T-helper 2 cell (primary cell): ENCODE data around the gene ZNF208.
"Not testable (repeated sequence)": the region's sequence is repeated elsewhere in the genome, so short reads cannot be mapped to it uniquely, and the experiment has no call there.

Experiments used
- DNase-seq, 5 experiments: peaks; one replicate each; pipeline versions ENCODE4 v3.0.0 to v3.0.0-alpha.2; 2012 to 2022
- total RNA-seq, 2 donors: gene quantifications; one replicate each; lab custom pipeline; 2026; lab: John Stamatoyannopoulos, UW

The ZNF208 gene
- total RNA-seq: 4.7 to 10.0 reads per million in 2 donors

DNA sequence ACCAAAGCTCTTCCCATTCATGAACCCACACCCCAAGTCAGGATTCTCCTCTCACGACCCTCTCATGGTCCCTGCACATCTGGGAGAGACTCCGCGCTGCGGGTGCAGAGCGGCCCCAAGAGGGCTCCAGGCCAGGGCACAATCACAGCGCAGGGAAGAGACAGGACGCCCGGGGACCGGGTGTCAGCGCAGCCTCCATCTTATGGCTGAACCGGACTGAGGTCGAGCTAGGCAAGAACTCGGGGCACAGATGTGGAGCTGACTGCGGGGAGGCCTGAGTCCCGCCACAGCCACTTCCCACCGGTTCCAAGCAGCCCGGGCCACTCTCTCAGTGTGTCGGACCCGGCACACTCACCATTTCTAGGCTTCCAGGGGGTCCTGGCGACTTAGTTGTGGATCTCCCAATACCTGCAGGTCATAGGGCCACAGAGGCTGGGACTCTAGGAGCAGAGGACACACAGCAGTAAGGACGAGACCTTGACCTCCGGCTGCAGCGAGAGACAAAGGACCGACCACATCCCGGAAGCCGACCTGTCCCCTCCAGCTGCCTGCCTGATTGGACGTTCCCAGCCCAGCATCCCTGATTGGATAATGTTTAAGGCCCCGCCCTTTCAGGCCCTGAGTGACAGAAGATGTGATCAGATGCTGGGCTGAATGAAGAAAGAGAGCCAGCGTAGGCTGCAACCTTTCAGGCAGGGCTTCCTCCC lies at the start of gene ZNF208:
ZNF208 (minus strand) TSS at position 507 of the 707 bp plus-strand sequence; CDS start at position 358, 149 bp downstream.
- DNase-seq: peak in 2 of 5 experiments; percentile 12 to 29

DNA sequence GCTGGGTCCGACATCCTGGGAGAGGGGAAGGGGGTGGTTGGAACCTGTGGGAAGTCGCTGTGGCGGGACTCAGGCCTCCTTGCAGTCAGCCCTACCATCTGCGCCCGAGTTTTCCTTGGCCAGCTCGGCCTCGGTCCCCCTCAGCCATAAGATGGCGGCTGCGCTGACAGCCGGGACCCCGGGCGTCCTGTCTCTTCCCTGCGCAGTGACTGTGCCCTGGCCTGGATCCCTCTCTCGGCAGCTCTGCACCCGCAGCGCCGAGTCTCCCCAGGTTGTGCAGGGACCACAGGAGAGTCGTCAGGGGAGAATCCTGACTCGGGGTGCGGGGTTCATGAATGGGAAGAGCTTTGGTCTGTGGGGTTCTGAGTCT lies 41.9 kb upstream of the ZNF208 start:
- DNase-seq: peak in 3 of 5 experiments; percentile 1 to 45 (median 5)

DNA sequence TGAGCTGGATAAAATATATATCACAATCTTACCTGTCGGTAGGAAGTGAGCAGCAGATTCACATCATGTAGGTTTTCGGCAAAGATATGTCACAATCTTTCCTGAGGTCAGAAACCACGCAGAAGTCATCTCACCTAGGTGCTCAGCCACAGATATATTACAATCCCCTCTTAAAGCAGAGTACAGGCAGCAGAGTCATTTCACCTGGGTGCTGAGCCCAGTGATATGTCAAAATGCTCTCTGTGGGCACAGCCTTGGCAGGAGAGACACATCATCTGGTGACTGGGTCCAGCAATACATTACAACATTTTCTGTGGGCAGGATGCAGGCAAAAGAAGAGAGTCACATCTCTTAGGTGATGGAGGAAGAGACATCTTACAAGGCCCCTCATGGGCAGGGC lies 30.4 kb upstream of the ZNF208 start:
- DNase-seq: not testable (repeated sequence)

DNA sequence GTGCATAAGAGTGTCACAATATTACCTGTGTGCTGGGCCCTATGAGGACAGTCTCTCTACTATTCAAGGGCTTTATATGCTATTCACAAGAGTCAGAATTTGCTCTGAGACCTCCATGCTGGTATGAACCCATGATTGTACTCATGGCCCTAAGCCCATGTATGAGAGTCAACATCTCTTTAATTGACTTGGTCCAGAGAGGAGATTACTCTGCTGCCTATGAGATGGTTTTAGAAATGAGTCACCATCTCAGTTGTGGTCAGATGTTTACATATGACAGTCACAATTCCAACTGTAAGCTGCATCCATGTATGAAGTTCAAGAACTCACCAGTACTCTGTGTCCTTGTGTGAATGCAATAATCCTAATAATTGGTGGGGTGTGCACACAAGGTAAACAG lies 19.9 kb upstream of the ZNF208 start:
- DNase-seq: peak in 1 of 5 experiments; percentile 19

DNA sequence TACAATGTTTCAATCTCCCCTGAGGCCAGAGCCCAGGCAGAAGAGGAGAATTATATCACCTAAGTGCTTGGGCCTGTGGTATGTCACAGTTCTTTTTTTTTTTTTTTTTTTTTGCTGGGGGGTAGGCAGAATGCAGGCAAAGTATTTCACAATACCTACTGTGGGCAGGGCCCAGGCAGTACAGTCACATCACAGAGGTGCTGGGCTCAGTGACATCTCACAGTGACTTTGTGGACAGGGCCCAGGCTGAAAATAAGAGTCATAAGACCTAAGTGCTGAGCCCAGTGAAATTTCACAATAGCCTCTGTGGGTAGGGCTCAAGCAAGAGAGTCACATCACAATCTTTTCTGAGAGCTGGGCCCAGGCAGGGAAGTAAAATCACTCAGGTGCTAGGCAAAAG lies 15.9 kb upstream of the ZNF208 start:
- no peak for DNase-seq

DNA sequence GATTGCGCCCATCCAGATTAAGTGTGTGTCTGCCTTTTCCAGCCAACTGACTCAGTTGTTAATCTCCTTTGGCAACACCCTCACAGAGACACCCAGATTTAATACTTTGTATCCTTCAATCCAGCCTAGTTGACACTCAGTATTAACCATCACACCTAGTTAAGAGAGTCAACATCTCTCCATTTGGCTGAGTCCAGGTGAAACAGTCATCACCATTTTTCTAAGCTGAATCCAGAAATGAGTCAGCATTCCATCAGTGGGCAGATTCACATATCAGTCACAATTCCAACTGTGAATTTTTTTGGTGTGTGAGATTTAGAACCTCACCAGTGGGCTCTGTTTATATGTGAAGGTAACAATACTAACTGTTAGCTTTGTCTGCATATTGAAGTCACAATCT lies 14.8 kb upstream of the ZNF208 start:
- not testable (repeated sequence) for DNase-seq

DNA sequence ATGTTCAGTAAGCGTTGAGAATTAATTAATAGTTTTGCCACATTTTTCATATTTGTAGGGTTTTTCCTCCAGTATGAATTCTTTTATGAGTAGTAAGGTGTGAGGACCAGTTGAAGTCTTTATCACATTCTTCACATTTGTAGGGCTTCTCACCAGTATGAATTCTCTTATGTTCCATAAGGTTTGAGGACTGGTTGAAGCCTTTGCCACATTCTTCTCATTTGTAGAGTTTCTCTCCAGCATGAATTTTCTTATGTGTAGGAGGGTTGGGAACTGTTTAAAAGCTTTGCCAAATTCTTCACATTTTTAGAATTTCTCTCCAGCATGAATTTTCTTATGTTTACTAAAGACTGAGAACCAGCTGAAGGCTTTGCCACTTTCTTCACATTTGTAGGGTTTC lies 40.3 kb downstream of the ZNF208 start:
- DNase-seq: no peak

DNA sequence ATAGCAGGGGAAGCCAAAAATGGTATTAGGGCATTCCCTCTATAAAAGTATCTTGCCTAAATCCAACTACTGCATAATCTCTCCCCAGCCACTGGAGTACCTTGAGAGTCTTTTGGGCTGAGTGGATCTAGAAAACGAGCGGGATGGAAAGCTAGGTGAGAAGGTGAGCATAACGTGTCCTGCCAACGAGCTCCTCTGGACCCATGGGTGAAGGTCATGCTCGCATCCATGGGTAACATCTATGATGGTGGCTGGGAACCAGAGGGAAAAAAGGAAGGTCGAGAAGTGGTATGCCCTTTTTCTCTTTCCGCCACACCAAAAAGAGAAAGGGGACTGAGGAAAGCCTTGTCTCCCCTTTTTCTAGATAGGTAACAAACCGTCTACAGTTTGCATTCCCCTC lies 63.0 kb downstream of the ZNF208 start:
- no peak for DNase-seq

DNA sequence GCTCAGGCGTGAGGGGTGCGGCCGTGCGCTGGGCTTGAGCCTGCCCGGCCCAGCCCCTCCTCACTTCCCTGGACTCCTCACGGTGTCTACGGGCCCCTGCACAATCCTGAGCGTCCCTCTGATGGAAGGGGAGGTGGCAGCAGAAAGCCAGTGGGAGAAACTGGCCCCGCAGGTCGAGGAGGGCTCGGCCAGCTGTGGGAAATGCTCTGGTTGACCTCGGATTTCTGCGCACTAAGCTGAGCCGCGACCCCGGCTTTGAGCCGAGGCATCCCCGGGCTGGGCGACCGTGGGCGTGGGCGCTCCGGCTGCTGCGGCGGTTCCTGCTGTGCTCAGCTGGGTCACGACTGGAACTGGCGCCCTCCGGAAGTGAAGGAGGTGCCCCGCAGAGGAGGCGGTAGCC lies 70.1 kb downstream of the ZNF208 start:
- DNase-seq: no peak

DNA sequence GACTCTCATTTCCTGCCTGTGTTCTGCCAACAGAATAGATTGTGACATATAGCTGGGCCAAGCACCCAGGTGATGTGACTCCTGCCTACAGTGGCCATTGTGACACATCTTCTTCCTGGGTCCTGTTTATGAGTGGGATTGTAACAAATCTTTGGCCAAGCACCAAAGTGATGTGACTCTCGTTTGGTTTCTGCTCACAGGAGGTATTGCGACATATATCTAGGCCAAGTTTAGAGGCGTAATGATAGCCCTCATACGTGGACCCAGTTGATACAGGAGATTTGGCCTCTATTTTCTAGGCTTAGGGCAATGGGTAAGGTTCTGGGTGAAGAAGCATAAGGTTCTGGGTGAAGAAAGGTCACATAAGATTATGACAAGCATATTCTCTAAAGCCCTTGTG lies 76.2 kb downstream of the ZNF208 start:
- no peak for DNase-seq

DNA sequence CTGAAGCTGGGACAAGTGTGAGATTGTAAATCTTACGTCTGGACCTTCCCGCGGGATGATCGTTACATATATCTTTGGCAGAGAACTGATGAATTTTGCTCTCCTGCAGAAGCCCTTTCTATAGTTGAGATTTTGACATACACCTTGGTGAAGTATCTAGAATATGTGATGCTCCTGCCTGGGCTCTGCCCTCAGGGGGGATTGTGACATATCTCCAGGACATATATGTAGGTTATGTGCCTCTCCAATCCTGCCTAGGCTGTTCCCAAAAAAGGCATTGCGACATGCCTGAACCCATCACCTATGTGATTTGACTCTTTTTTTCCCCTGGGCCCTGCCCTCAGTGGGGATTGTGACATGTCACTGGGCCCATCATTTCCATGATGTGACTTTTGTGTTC lies 76.6 kb downstream of the ZNF208 start:
- no peak for DNase-seq

DNA sequence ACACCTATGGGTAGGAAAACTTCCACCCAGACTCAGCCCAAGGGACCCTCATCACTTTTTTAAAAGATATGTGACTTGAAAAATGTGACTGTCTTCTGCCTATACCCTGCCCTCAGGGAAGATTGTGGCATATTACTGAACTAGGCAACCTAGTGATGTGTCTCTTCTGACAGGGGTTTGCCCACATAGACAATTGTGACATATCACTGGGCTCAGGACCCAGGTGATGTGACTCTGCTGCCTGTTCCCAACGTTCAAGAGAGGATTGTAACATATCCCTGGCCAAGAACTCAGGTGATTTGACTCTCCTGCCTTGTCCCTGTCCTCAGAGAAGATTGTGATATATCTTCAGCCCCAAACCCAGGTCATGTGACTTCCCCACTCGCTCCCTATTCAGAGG lies 88.5 kb downstream of the ZNF208 start:
- no peak for DNase-seq

DNA sequence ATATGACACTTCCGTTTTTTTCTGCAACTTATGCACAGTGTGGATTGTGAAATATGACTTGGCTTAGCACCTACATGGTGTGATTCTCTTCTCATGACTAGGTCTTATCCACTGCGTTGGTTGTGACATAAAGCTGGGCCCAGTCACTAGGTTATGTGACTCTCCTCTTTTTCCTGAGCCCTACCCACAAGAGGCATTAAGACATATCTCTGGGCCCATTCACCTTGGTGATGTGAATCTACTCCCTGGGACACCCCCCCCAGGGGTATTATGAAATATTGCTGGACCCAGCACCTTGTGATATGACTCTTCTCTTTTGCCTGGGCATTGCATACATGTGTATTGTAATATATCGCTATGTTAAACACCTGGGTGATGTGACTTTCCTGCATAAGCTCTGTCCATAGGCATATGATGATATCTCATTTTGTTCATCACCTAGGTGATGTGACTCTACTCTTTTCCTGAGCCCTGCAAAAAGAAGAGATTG lies 89.0 kb downstream of the ZNF208 start:
- no peak for DNase-seq

DNA sequence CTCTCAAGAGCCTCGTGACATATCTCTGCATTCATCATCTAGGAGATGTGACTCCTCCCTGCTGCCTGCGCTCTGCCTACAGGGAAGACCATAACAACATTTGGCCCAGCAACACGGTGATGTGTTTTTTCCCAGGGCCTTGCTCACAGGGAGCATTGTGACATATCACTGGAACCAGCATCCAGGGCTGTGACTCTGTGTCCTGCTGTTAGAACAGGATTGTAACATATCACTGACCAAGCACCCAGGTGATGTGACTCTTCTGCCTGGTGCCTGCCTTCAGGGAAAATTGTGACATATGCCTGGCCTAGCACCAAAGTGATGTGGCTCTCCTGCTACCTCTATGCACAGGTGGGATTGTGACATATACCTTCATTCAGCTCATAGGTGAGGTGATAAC lies 95.3 kb downstream of the ZNF208 start:
- DNase-seq: no peak

DNA sequence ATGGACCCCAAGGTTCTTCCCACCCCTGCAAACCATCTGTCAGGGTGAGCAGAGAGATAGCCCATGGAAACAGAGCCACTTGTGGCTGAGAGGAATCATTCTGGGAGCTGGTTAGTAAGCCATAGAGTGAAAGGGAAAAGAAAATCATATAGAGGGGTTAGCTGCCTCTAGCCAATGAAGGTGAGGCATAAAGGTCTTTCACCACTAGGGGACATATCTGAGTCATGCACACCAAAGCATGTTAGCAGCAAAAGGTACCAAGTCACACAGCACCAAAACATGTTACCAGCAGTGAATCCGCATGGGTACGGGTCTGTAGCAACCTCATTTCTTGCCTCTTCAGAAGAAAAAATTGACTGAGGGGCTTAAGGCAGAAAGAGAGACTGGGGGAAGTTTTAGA lies 98.1 kb downstream of the ZNF208 start:
- DNase-seq: no peak

DNA sequence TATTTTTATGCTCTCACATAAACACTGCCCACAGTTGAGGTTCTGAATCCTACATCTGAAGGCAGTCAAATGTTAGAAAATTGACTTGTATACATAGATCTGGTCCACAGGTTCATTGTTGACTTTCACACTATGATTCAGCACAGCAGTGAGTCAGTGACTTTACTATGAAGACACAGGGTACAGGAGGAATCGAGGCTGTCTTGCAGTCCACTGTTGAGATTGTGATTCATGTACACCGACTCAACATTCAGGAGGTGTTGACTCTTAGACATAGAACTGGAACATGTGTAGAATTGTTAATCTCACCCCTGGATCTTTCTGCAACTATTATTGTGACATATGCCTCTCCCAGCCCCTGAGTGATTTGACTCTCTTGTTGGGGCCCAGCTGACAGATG lies 100.4 kb downstream of the ZNF208 start:
- DNase-seq: no peak

DNA sequence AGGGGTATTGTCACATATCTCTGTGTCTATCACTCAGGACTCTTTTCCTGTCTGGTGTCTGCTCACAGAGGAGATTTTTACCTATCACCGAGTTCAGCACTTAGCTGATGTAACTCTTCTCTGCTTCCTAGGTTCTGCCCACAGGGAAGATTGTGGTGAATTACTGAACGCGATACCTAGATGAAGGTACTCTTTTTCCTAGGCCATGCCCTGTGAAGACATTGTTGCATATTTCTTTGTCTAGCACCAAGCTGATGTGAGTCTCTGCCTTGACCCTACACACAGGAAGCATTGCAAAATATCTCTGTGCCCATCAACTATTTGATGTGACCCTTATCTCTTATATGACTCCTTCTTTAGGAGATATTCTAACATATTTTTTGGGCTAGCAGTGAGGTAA lies 102.7 kb downstream of the ZNF208 start:
- no peak for DNase-seq

DNA sequence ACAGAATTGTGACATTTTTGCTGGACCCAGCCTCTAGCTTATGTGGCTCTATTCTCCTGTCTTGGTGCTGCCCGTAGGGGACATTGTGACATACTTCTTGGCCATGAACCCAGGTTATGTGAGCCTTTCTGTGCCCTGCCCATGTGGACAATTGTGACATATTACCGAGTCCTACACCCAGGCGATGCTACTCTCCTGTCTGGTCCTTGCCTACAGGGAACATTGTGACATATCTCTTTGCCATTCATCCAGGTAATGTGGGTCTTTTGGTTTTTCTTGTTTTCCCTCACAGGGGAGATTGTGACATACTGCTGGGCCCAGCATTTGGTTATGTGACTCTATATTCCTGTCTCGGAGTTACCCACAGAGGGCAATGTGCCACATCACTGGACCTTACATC lies 103.2 kb downstream of the ZNF208 start:
- DNase-seq: no peak

DNA sequence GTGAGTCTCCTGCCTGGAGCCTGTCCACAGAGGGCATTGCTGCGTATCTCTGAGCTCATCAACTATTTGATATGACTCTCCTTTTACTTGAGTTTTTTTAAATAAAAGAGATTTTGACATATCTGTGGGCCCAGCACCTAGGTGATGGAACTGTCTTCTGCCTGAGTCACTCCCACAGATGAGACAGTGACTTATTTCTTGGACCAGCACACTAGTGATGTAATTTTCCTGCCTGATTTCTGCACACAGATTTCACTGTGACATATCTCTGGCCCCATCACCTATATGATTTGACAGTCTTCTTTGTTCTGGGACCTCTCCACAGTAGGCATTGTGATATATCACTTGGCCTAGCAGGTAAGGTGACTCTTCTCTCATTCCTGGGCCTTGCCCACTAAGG lies 108.2 kb downstream of the ZNF208 start:
- no peak for DNase-seq

DNA sequence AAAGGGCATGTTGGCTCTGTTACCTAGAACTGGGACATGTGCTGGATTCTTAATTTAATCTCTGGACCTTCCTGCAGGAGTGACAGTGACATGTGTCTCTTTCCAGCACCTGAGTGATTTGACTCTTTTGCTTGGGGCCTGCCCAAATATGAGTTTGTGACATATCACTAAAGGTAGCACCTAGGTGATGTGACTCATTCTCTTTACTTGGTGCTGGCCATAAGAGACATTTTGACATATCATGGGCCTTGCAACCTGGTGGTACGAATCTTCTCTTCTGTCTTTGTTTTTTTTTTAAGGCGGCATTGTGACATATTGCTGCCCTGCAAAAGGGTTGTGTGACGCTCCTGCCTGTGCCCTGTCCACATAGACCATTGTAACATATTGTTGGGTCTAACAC lies 108.9 kb downstream of the ZNF208 start:
- no peak for DNase-seq

DNA sequence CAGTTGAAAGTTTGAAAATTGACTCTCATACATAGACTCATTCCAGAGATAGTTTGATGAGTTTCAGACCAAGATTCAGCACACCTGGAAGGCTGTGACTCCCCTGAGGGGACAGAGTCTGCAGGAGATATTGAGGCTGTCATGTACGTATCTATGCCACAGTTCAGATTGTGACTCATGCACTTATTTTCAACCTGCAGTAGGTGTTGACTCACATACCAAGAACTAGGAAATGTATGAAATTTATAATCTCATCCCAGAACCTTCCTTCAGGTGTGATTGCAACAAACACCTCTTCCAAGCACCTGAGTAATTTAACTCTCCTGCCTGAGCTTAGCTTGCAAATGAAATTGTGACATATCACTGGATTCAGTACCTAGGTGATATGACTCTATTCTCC lies 110.3 kb downstream of the ZNF208 start:
- no peak for DNase-seq

DNA sequence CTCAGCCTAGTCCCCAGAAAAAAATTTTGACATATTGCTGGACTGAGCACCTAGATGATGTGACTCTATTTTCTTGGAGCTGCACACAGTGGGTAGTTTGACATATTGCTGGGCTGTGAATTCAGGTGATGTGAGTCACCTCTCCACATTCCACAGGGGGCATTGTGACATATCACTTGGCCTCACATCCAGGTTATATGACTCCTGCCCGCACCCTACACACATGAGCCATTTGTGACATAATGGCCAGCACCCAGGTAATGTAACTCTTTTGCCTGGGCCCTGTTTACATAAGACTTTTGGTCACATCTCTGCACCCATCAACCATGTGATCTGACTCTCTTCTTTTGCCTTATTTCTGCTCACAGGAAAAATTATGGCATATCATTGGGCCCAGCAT lies 119.7 kb downstream of the ZNF208 start:
- no peak for DNase-seq

DNA sequence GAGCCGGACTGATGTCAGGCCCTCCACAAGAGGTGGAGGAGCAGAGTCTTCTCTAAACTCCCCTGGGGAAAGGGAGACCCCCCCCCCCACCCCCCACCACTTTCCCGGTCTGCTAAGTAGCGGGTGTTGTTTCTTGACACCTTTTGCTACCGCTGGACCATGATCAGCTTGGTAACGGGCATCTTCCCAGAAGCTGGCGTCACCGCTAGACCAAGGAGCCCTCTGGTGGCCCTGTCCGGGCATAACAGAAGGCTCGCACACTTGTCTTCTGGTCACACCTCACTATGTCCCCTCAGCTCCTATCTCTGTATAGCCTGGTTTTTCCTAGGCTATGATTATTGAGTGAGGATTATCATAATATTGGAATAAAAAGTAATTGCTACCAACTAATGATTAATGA lies 120.7 kb downstream of the ZNF208 start:
- DNase-seq: peak in 1 of 5 experiments; percentile 2

DNA sequence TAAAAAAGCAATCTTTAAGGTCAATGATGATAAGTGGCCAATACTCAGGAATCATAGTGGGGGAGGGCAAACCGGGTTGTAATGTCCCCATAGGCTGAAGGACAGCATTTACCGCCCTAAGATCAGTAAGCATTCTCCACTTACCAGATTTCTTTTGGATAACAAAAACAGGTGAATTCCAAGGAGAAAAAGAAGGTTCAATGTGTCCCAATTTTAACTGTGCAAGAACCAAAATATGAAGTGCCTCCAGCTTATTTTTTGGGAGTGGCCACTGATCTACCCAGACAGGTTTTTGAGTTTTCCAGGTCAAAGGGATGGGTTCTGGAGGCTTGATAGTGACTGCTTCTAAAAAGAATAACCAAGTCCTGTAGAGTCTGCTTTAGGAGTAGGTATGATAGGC lies 125.2 kb downstream of the ZNF208 start:
- DNase-seq: not testable (repeated sequence)

DNA sequence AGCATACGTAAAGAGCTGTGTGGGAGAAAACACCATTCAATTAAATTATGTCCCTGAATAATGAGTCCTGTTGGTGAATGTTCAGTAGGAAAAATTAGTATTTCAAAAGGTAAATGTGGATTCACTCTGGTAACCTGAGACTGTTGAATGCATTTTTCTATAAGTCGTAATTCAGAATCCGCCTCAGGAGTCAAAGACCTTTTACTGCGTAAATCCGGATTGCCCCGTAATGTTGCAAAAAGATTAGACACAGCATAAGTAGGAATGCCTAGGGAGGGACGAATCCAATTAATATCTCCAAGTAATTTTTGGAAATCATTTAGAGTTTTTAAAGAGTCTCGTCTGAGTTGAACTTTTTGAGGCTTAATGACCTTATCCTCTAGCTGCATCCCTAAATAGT lies 126.0 kb downstream of the ZNF208 start:
- not testable (repeated sequence) for DNase-seq
